NCI-H2029 treated with DMSO at 0.1 percent for 48 hours (cell line): ENCODE data around the gene INSIG2.
"Not testable (repeated sequence)": the region's sequence is repeated elsewhere in the genome, so short reads cannot be mapped to it uniquely, and the experiment has no call there.

Experiments
- DNase-seq: peaks from one replicate; lab custom pipeline; 2025; lab: John Stamatoyannopoulos, UW

The INSIG2 gene

DNA sequence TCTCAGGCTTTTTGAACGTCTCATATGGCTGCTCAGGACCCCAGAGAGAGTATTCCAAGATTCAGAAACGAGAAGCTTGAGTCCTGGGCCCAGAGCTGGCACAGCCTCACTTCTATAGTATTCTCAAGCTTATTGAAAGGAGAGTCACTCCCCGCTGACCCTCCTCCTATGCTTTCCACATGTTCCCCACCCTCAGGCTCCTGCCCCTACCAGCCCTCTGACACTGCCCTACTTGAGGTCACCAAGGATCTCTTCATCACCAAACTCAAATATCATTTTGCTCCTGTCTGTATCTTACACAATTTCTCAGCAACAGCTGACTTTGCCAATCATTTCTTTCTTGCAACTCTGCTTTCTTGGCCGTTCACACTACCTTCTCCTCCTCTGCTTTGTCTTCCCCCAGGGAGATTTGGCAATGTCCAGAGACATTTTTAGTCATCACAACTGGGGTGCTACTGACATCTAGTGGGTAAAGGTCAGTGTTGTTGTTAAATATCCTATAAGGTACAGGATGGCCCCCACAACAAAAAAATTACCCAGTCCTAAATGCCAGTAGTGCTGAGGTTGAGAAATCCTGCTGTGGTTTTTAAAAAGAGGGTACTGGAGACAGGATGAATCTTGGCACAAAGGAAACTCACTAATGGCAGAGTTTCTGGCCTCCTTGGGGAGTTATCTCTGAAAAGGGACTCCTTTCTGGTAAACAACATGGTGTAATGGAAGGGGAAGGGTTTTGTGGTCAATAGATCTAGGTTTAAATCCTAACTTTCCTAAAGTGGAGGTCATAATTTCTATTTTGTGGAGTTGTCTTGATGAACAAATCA is 26.9 kb upstream of the INSIG2 start:
- no peak for DNase-seq

DNA sequence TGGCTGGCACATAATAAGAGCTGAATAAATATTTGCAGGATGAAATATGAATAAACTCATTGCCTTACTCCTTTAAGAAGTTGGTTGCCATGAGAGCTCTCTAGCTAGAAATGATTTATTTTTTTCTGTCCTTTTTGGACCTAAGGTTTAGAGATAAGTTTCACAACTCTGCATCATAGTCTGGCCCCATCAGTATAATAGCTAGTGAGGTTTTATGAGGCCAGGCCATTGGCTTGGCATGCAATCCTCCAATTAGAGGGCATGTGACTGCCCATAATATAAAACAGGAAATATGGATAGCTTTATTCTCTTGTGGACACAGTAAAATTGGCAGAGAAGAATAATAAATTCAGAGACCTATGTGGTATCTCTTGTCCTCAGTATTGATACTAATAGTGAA is 26.2 kb upstream of the INSIG2 start:
- DNase-seq = no peak

DNA sequence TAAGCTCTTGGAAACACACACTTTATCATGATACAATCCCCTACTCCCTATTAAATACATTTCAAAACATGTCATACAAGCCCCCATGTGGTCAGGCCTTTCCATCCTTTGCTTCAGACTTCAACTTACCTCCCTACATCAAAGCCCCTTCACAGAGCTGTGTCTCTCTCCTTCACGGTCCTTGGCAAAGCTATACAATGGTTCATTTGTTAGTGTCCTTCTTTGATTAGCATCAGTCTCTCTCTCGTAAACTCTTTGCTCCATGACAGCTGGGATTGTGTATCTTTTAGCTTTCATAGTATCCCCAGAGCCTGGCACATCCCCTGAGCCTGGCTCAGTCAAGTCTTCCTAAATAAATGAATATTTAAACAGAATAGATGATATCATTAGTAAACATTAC is 25.6 kb upstream of the INSIG2 start:
- DNase-seq = no peak

GRCh38 chr2:118065015-118065706 is 23.1 kb upstream of the INSIG2 start:
- DNase-seq = no peak

DNA sequence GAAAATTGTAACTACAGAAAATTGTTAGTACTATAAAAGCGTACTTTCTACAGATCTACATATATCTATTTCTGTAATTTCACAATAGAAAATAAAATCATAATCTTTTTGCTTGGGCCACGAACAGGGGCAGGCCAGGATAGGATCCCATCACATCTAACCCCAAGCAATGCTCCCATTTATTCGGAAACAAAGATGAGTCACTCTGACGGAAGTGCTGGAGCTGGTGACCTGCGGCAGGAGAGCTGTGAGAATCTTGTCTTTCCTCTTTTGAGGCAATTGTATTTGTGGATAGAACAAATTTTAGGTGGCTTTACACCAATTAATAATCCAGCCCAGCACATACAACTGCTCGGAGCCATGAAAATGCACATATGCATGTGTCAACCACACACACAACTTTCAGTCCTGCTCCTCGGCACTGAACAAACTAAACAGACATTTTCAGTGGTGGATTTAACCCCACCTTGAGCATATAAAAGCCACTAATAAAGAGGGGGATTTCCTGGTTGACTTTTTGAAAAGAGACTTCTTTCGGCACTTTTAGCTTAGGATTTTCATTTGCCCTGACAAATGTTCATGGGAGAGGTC is 22.3 kb upstream of the INSIG2 start:
- no peak for DNase-seq

- DNase-seq = no peak
These were observed 10.5 kb upstream of the INSIG2 start for GRCh38 chr2:118077636-118078247.

DNA sequence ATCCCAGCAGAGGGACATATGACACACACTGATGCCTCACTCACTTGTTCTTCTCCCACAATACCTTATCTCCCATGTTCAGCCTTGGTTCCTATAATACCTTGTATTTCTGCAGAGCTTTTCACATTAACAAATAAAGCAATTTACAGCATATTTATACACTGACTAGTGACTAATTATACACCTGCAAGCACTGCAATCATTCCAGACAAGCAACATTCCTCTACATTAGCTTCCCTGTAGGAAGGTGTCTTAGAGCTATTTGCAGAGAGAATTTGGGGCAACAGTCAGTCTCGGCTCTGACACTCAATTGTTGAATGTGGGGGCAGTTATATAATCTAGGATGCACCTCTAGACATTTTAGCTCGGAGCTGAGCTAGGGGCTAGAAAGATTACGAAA is 9.5 kb upstream of the INSIG2 start:
- DNase-seq = no peak

GRCh38 chr2:118084491-118085089 is 3.7 kb upstream of the INSIG2 start:
- no peak for DNase-seq

DNA sequence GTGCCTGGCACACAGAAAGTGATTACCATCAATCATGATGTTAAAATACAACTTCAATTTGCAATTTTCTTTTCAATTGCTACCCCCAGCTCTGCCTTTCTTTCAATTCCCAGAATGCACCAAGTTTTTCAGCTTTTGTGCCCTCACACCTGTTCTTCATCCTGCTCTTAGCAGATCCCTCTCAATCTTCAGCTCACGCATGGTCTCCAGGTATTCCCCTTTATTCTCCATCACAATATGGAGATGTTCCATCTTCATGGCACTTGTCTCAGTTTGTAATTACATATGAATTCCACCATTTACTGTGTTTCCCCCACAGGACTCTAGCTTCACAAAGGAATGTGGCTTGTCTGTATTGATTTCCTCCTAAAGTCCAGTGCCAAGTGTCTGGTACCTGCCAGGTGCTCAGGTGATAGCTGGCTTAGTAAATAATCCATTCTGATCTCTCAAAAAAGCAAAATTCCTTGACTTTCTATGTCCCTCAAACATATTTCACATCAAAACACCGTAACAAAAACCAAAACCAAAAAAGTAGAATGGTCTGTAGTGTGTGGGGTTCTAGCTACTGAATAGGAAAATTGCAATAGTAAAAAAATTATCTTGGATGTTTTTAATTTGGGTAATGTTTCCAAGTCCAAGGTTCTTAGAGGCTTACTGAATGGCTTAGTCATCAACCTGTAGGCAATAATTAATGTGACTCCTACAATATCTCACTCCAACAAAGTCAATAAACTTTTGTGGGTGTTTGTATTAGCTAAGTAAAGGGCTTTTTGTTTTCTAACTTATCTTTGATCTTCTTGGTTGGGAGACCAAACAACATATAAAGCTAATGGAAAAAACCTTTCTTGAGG is 2.9 kb upstream of the INSIG2 start:
- DNase-seq = no peak

GRCh38 chr2:118086024-118086633 is 2.1 kb upstream of the INSIG2 start:
- DNase-seq = no peak

DNA sequence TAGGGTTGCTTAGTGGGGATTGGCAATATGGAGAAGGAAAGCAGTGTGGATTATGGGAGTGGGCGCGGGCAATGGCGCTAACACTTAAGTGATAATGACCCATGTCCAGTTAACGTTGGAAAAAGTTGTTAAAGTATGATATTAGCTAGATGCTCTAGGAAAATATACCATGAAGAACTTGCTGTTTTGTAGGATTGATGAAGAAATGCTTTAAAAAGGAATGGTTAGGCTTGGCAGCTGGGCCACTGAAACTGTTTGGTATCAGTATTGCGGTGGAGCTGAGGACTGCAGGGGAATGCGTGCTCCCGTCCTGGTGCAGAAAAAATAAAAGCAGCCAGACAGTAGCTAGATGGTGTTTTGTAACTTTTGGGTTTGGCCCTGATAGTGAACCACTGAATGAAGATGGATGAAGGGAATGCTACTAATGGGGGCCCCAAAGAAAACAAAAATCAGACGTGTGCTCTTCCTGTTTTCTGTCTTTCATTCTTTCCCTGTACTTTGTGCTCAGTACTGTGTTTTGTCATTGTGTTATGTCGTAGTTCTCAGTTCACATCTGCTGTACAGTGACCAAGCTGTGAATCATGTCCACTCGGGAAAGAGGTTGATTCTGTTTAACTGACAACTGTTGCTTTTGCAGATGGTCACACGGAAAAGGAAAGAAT is 999 bp downstream of the INSIG2 start:
- no peak for DNase-seq

GRCh38 chr2:118090387-118091139 is 2.3 kb downstream of the INSIG2 start:
- DNase-seq = no peak

- no peak for DNase-seq
These were observed 2.8 kb downstream of the INSIG2 start for GRCh38 chr2:118091140-118091478.

DNA sequence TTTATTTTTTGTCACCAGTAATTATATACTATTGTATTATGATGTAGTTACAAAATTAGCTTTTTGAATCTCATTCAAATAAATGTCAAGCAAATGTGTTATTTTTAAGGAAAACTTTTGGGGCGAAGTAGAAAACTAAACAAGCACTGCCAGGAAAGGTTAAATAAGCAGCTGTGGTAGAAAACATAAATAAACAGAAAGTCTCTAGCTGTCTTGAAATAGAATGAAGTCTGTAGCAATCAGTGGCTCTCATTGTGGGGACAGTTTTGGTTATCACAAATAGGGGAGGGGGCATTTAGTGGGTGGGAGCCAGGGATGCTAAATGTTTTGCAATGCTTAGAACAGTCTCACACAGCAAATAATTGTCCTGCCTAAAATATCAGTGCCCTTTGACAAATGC is 3.4 kb downstream of the INSIG2 start:
- no peak for DNase-seq

- not testable (repeated sequence) for DNase-seq
These were observed 5.8 kb downstream of the INSIG2 start for GRCh38 chr2:118094102-118094501.

- no peak for DNase-seq
These were observed 6.2 kb downstream of the INSIG2 start for GRCh38 chr2:118094503-118094902.

DNA sequence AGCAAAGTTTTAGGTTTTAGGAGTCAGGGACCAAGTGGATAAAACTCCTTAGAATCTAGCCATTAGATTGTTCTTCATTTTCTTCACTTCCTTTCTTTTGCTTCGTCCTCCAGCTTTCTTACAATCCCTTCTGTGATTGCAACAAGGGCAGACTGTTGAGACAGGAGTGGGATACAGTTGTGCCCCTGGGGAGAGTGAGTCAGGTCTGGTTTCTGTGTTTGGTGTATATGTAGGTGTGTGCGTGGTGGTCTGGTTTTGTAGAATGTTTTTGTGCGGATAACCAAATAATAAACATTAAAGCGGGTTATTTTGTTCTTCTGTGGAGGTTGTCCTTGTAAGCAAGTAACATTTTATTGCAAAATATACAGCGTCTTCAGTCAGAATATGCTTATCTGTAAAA is 7.3 kb downstream of the INSIG2 start:
- no peak for DNase-seq

GRCh38 chr2:118097657-118098056 is 9.4 kb downstream of the INSIG2 start:
- no peak for DNase-seq

- DNase-seq = no peak
These were observed 10.2 kb downstream of the INSIG2 start for GRCh38 chr2:118098307-118099030.
